IPS-18a (cell line): ENCODE results near the gene FAM234A.
A peak's percentile ranks its signal among the peaks of the same experiment; 100 is the strongest.
"Not testable (repeated sequence)": the region's sequence is repeated elsewhere in the genome, so short reads cannot be mapped to it uniquely, and the experiment has no call there.

Source experiments
- H3K27ac ChIP-seq: one replicate; pipeline ENCODE4 v1.5.1; 2013; ENCODE audit warnings: low read length
- H3K27me3 ChIP-seq: one replicate; pipeline ENCODE4 v1.6.1; 2013; ENCODE audit warnings: mild to moderate bottlenecking, low read length; ENCODE audit not compliant: control insufficient read depth, insufficient read depth
- H3K36me3 ChIP-seq: one replicate; pipeline ENCODE4 v1.6.1; 2013; ENCODE audit warnings: low read depth, low read length; ENCODE audit not compliant: control insufficient read depth
- H3K4me1 ChIP-seq: one replicate; pipeline ENCODE4 v1.6.1; 2013; ENCODE audit warnings: low read depth, low read length; ENCODE audit not compliant: control insufficient read depth
- H3K4me3 ChIP-seq: one replicate; pipeline ENCODE4 v1.5.1; 2013; ENCODE audit warnings: low read length
- H3K9ac ChIP-seq: one replicate; pipeline ENCODE4 v1.6.1; 2013; ENCODE audit warnings: mild to moderate bottlenecking, low read length, moderate library complexity
- H3K9me3 ChIP-seq: one replicate; pipeline ENCODE4 v1.6.1; 2013; ENCODE audit warnings: low read depth, low read length; ENCODE audit not compliant: control insufficient read depth

FAM234A gene

GRCh38 chr16:267562-267961 lies 32.9 kb downstream of the FAM234A start:
- not testable (repeated sequence) for H3K9me3 ChIP-seq, H3K9ac ChIP-seq

GRCh38 chr16:268141-269053 lies 33.8 kb downstream of the FAM234A start:
- H3K27me3 ChIP-seq, result no peaks in the 10 kb centered on the region
- peaks cover 6% of the 10 kb centered on the region for H3K36me3 ChIP-seq
- H3K4me1 ChIP-seq, result no peaks in the 10 kb centered on the region
- no peak overlapping the region for H3K9ac ChIP-seq
- H3K4me3 ChIP-seq, result no peak overlapping the region
- H3K27ac ChIP-seq, result no peak overlapping the region
- no peaks in the 10 kb centered on the region for H3K9me3 ChIP-seq

More at GRCh38 chr16:267562-267961, 32.9 kb downstream of the FAM234A start:
- H3K4me3 ChIP-seq, H3K27me3 ChIP-seq, H3K4me1 ChIP-seq, H3K27ac ChIP-seq, H3K36me3 ChIP-seq: not testable (repeated sequence)

- peaks cover 2% of the 10 kb centered on the region for H3K27me3 ChIP-seq
- no peaks in the 10 kb centered on the region for H3K9me3 ChIP-seq
- H3K4me1 ChIP-seq, result no peaks in the 10 kb centered on the region
- no peak overlapping the region for H3K27ac ChIP-seq
- H3K4me3 ChIP-seq, result no peak overlapping the region
- H3K9ac ChIP-seq, result no peak overlapping the region
- H3K36me3 ChIP-seq, result peaks cover 2% of the 10 kb centered on the region
Observed at GRCh38 chr16:269061-269796, 34.6 kb downstream of the FAM234A start.

GRCh38 chr16:270381-271255 lies 36.0 kb downstream of the FAM234A start:
- Histone ChIP-seq H3K4me1 (no peaks in the 10 kb centered on the region), H3K9ac (no peak overlapping the region), H3K4me3 (no peak overlapping the region), H3K27ac (no peak overlapping the region), H3K36me3 (no peaks in the 10 kb centered on the region), H3K27me3 (peaks cover 14% of the 10 kb centered on the region), H3K9me3 (no peaks in the 10 kb centered on the region)

GRCh38 chr16:272633-273546 lies 38.3 kb downstream of the FAM234A start:
- Histone ChIP-seq H3K9me3 (no peaks in the 10 kb centered on the region), H3K9ac (no peak overlapping the region), H3K4me3 (no peak overlapping the region), H3K4me1 (no peaks in the 10 kb centered on the region), H3K36me3 (no peaks in the 10 kb centered on the region), H3K27me3 (peaks cover 28% of the 10 kb centered on the region), H3K27ac (no peak overlapping the region)

GRCh38 chr16:273547-274421 lies 39.2 kb downstream of the FAM234A start:
- Histone ChIP-seq H3K27me3 (peaks cover 34% of the 10 kb centered on the region), H3K36me3 (no peaks in the 10 kb centered on the region), H3K9ac (no peak overlapping the region), H3K9me3 (no peaks in the 10 kb centered on the region), H3K4me3 (no peak overlapping the region), H3K27ac (no peak overlapping the region), H3K4me1 (no peaks in the 10 kb centered on the region)

GRCh38 chr16:275041-275641 lies 40.5 kb downstream of the FAM234A start:
- H3K36me3 ChIP-seq, result no peaks in the 10 kb centered on the region
- no peak overlapping the region for H3K9ac ChIP-seq
- no peaks in the 10 kb centered on the region for H3K9me3 ChIP-seq
- H3K4me1 ChIP-seq, result no peaks in the 10 kb centered on the region
- H3K27ac ChIP-seq, result no peak overlapping the region
- H3K27me3 ChIP-seq, result peaks cover 47% of the 10 kb centered on the region
- peak overlapping the region; percentile 53 for H3K4me3 ChIP-seq

- Histone ChIP-seq H3K4me1 (no peaks in the 10 kb centered on the region), H3K9ac (no peak within 1 kb of the TSS), H3K27me3 (peaks cover 49% of the 10 kb centered on the region), H3K9me3 (no peaks in the 10 kb centered on the region), H3K27ac (no peak within 1 kb of the TSS), H3K36me3 (no peaks in the 10 kb centered on the region), H3K4me3 (peak within 1 kb of the TSS; percentile 53)
Observed at GRCh38 chr16:275786-276232, 41.2 kb downstream of the FAM234A start, which contains the start of gene RGS11. RGS11 (minus strand) TSS chr16:275944; CDS start chr16:275911, 33 bp downstream.

GRCh38 chr16:276426-277077 lies 41.9 kb downstream of the FAM234A start:
- Histone ChIP-seq H3K4me1 (no peaks in the 10 kb centered on the region), H3K36me3 (no peaks in the 10 kb centered on the region), H3K9me3 (no peaks in the 10 kb centered on the region), H3K27ac (no peak overlapping the region), H3K4me3 (no peak overlapping the region), H3K27me3 (peaks cover 57% of the 10 kb centered on the region), H3K9ac (no peak overlapping the region)
